HG03565 (cell line): ENCODE data around the gene NDUFS3.

ENCODE experiments used
- ATAC-seq: cut with Tn5 transposase; IDR thresholded peaks from one replicate; pipeline ENCODE4 v1.9.1; 2021; ENCODE audit warnings: mild to moderate bottlenecking, moderate library complexity; ENCODE audit not compliant: unreplicated experiment

Gene NDUFS3

DNA sequence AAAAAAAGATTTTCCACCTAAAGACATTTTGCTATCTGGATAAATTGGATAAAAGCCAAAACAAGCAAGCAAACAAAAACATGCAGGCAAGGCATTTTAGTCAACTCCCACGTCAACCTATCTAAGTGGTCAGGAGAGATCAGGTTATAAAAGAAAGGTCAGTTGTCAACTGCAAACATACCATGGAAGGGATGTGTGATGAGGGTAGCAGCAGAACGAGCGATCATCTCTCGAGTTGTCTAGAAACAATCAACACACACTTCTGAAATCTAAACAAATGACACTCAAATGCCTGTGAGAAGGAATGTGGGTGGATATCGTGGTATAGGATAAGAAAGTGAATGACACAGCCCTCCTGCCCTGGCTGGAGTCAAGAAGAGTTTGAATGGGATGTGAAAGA is 52.6 kb downstream of the NDUFS3 start:
- ATAC-seq: no peak
